ENCODE data around the gene ARHGAP29.

The ARHGAP29 gene, protein sequence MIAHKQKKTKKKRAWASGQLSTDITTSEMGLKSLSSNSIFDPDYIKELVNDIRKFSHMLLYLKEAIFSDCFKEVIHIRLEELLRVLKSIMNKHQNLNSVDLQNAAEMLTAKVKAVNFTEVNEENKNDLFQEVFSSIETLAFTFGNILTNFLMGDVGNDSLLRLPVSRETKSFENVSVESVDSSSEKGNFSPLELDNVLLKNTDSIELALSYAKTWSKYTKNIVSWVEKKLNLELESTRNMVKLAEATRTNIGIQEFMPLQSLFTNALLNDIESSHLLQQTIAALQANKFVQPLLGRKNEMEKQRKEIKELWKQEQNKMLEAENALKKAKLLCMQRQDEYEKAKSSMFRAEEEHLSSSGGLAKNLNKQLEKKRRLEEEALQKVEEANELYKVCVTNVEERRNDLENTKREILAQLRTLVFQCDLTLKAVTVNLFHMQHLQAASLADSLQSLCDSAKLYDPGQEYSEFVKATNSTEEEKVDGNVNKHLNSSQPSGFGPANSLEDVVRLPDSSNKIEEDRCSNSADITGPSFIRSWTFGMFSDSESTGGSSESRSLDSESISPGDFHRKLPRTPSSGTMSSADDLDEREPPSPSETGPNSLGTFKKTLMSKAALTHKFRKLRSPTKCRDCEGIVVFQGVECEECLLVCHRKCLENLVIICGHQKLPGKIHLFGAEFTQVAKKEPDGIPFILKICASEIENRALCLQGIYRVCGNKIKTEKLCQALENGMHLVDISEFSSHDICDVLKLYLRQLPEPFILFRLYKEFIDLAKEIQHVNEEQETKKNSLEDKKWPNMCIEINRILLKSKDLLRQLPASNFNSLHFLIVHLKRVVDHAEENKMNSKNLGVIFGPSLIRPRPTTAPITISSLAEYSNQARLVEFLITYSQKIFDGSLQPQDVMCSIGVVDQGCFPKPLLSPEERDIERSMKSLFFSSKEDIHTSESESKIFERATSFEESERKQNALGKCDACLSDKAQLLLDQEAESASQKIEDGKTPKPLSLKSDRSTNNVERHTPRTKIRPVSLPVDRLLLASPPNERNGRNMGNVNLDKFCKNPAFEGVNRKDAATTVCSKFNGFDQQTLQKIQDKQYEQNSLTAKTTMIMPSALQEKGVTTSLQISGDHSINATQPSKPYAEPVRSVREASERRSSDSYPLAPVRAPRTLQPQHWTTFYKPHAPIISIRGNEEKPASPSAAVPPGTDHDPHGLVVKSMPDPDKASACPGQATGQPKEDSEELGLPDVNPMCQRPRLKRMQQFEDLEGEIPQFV

DNA sequence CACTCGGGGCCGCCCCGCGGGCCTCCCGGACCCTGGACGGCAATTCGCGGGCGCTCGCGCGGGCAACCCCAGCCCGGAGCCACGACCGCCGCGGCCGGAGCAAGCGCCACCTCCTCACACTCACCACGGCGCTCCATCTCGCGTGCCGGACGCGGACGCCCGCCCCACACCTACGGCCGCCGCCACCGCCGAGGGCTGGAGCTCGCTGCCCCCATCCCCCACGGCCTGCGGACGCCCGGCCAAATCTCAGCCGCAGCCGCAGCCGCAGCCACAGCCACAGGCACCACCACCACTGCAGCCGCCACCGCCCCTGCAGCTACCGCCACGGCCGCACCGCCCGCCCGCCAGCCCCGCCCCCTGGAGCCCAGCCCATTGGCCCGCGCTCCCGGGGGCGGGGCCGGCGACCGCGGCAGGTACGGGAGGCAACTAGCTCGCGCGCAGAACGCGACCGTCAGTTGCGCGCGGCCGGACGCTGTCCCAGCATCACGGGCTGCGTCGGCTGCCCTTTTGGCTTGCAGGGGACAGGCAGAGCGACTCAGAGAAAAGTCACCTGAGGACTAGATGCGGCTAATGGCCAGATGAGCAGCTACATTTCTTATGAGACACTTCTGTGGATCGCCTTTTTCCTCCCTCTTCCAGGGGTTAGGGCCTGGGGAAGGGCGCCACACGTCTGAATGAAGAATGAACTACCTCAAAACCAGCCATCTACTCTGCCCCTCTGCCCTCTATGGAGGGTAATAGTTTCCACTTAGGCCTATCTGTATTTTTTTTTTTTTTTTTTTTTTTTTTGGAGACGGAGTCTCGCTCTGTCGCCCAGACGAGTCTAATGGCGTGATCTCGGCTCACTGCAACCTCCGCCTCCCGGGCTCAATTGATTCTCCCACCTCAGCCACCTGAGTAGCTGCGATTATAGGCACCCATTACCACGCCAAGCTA is at the start of gene ARHGAP29:
ARHGAP29 (minus strand) TSS at position 294 of the 936 bp plus-strand sequence. CDS start 5,973 bp downstream, outside the sequence.
- DNase-seq (ENCODE audit: low spot score), result peak; percentile 69

DNA sequence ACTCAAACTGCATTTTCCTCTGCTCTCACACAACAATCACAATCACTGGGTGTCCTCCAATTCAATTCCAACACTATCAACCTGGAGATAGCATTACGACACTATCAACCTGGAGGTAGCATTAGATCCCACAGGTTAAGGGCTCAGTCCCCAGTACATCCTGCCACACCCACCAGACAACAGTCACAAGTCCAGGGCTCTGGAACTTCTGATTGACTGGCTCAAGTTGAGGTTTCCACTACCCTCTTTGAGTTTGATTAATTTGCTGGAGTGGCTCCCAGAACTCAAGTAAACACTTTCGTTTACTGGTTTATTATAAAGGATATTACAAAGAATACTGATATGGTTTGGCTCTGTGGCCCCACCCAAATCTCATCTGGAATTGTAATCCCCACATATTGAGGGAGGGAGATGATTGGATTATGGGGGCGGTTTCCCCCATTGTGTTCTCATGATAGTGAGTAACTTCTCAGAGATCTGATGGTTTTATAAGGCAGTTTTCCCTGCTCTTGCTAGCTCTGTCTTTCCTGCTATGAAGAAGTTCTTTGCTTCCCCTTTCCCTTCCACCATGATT is 49.6 kb upstream of the ARHGAP29 start:
- DNase-seq (ENCODE audit: low spot score), result no peak

DNA sequence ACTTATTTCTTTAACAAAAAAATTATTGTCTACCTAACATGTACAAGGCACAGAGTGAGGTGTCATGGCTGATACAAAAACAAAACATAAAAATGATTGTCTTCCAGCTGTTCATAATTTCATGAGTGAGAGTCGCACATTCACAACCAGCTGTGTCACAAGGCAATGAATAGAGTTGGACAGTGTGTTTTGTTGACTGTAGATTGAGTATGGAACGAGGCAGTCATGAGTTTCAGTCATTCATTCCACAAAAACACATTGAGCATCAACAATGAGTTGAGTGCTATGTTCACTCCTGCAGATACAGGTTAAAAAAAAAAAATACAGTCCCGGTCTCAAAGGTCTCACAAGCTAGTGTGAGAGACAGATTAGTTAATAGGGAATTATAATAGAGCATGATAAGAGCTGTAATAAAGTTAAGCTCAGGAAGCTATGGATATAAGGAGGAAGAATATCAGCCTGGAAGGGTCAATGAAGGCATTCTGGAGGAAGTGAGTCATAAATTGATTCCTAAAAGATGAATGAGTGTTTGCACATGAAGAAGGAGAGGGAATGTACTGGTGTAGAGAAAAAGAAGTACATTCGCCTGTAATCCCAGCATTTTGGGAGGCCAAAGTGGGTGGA is 47.8 kb upstream of the ARHGAP29 start:
- DNase-seq (ENCODE audit: low spot score), result no peak

DNA sequence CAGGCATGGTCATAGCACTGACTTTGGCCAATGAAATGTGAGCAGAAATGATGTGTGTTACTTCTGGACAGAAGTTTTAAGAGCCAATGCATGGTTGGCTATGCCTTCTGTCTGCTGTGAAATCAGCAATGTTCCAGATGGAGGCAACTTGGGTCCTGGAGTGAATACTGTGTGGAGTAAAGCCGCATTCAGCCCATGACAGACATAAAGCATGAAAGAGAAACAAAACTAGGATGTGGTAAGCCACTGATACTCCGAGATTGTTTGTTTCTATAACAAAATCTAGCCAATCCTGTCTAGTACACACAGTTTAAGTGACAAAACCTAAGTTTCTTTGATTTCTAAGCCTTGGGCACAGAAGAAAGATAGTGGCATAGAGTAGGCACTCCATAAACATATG is 47.1 kb upstream of the ARHGAP29 start:
- DNase-seq (ENCODE audit: low spot score), result no peak

DNA sequence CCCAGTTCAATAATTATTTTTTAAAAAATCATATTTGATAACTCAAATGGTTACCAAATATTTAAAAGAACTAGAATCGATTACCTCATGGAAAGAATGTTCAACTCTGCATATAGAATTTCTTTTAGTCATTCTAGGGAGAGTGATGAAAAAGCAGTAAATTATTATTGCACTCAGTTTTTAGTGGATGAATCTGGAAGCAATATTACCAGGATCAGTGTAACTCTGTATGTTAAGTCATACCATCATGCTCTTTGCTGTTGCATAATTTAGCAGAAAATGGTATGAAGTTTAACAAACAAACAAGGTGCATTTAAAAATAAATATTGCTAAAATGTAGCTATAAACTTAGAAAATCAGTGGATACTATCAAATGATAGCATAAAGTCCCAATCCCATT is 46.1 kb upstream of the ARHGAP29 start:
- no peak for DNase-seq (ENCODE audit: low spot score)

DNA sequence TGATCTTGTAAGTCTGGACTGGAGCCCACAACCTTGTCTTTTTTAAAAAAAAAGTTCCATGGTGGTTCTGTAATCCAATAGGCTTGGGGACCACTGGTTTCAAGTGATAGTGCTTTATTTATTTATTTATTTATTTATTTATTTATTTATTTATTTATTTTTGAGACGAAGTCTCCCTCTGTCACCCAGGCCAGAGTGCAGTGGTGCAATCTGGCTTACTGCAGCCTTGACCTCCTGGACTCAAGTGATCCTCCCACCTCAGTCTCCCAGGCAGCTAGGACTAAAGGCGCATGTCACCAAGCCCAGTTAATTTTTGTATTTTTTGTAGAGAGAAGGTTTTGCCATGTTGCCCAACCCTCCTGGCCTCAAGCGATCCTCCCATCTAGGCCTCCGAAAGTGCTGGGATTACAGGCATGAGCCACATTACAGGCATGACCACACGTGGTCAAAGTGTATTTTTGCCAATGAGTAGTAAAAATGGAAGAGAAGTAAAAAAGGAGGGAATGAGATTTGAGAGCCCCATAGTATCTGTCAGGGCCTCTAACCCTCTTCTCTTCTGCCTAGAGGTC is 44.8 kb upstream of the ARHGAP29 start:
- no peak for DNase-seq (ENCODE audit: low spot score)

DNA sequence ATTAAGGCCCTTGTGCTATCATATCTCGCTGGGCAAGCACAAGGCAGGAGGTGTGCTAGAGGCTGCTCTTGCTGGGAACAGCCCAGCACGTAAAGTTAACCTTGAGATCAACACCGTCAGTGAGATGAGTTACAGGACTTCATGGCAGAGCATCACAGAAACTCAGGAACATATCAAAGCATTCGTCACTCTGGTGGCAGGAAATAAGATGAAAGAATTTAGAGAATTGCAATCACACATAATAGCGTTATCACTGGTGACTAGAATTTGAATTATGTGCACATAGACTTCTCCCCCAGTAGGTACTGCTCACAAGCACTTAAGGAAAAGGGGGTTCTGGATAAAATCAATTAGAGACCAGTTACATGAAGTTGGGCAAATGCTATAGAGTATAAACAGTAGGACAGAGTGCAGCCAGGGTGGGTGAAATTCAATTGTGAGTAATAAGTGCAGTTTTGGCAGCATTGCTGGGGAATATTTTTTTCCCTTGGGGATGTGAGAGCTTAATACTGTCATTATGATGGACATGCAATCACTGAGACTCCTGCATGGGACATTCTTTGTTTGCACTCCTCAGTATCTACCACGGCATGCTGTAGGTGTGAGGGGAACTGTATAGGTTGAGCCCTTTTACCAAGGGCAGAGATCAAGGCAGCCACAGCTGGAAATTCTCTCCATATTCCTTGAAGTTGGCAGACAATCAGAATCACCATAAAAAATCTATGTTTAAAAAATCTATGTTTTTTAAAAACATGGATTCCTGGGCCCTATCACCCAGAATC is 44.2 kb upstream of the ARHGAP29 start:
- DNase-seq (ENCODE audit: low spot score), result peak; percentile 54

DNA sequence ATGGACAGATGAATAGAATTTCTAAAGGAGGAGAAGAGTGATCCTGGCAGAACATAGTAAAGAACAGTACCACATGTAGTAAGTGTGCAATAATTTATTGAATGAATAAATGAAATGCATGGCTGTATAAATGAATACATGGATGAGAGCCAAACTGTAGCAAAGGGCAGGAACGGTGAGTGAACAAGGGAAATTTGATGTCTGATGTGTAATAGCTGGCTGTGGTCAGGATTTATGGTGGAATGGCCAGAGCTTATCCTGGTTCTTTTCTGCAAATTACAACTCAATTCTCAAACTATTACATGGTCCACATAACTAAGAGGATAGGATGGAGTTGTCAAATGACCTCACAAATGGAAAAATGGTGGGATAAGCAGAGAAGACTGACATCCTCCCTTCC is 43.2 kb upstream of the ARHGAP29 start:
- DNase-seq (ENCODE audit: low spot score), result no peak

DNA sequence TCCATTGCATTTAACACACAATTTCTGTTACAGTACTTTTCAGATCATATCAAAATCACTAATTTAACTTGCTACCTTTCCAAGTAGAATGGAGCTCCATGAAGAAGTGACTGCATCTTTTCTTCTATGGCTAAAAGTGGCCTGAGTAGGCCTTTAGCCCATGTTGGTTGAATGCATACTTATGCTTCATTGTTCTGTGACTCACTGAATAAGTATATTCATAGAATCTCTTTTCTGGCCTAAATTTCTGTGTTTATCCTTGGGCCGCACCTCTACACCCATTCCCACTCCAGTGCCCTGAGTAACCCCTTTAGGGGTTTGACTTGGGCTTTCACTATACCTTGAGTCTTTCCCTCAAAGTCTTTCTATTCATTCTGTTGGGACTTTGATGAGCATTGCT is 42.1 kb upstream of the ARHGAP29 start:
- no peak for DNase-seq (ENCODE audit: low spot score)

DNA sequence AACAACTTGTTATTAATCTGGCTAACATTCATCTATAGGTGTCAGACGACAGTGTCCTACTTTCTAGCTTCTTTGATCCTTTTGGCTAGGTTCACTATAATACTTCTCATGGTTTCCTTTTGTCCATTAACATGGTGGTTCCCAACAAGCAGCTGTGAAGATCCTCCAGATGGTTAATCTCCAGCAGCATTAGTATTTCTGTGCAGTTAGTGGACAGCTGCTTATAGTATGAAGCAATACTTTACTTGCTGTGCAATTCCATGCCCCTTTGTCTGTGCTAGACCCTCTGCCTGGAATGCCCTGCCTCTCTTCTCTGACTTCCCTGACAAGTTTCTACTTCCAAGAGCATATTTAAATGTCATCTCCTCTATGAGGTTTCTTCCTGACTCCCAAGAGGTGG is 41.7 kb upstream of the ARHGAP29 start:
- no peak for DNase-seq (ENCODE audit: low spot score)

DNA sequence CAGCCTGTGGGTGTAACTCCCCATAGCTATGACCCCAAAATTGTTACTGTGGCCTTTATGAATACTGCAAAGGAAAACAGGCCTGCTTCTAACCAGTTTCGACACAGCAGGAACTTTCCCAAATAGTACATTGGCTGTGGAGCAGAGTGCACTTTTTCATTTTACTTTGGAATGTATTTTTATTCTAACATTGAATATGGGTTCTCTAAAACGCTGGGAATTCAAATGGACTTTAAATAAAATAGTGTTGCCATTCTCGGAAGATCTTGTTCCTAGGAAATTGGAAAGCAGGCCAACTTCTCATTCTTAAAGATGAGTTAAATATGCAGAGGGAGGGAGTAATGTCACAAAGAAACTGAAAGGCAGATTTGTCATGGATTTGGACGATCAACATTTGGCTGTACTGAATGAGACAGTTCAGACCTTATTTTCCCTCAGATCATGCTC is 39.6 kb upstream of the ARHGAP29 start:
- DNase-seq (ENCODE audit: low spot score), result no peak

DNA sequence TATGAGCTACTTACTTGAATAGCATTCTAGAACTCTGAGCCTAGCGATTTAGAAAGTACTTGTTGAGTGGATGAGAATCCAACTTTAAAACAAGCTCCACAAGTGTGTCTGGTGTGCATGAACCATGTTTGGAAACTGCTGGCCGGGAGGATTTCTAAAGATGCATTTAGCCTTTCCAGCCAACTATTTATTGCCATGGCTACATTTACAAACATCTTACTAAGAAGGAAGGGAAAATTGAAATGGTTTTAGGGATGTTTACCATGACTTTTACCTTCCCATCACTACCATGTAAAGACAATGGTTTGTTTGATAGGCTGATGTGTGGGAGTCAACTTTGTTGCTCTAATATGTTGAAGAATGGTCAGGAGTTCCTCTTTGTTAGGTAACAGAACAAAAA is 37.7 kb upstream of the ARHGAP29 start:
- DNase-seq (ENCODE audit: low spot score), result no peak

DNA sequence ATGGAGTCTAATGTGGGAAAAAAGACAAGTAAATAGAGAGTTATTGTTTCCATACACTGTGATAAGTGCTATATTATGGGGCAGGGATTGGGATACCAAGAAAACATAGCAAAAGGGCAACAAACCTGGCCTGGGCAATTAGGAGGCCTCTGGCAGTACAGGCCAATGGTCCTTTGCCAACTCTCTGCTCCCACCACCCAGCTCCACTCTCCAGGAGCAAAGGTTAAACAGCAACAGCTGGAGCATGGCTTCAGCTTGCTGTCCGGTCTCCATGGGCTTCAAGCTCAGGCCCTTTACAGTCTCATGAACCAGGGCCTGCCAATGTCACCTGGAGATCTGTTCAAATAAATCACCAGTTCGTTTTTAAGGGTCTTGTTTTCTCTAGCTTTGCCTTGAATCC is 37.2 kb upstream of the ARHGAP29 start:
- no peak for DNase-seq (ENCODE audit: low spot score)

DNA sequence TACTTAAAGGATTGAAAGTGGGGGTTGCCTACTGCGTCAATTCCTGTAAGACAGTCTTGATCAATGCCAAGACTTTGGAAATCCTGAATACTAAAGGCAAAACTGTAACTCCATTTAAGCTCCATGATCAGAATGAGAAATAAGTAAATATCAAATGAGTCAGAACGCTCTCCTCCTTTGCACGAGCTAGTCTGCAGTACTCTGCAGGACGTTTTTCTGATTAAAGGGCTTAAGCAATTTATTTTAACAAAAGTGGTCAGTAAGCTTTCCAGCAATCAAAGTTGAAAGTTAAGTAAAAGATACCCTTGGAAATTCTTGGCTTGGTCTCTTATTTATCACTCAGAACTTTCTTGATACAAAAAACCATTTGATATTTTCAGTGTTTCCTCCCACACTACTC is 35.7 kb upstream of the ARHGAP29 start:
- no peak for DNase-seq (ENCODE audit: low spot score)

DNA sequence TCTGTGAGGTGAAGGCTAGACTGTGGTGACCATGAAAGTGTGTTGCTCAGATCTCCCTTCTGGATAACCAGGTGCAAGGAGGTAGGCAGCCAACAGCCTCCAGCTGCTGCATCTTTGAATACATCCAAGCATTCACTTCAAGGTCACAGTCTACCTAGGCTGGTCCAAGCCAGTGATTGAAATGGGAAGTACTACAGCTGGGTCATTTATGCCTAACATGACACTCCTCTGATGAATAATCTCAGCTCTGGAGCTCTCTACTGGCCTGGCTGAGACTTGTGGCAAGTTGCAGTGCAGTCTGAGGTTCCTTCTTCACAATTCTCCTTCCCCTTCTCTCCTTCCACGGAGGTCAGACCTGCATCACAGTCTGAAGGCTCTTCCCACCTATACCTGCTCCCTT is 35.0 kb upstream of the ARHGAP29 start:
- DNase-seq (ENCODE audit: low spot score), result no peak

DNA sequence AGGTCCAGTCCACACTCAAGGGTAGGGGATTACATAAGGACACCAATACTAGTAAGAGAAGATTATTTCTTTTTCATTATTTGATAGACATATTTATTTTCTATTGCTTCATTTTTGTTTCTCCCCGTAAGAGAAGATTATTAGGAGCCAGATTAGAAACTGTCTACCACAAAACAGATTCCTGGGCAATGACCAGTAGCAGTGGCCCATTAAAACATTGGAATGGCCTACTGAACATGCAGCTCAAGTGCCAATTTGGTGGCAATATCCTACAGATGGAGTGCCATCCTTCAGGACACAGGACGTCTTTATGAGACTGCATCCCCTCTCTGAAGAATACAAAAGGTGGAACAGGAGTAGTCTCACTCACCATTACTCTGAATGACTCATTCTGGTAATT is 34.0 kb upstream of the ARHGAP29 start:
- no peak for DNase-seq (ENCODE audit: low spot score)

DNA sequence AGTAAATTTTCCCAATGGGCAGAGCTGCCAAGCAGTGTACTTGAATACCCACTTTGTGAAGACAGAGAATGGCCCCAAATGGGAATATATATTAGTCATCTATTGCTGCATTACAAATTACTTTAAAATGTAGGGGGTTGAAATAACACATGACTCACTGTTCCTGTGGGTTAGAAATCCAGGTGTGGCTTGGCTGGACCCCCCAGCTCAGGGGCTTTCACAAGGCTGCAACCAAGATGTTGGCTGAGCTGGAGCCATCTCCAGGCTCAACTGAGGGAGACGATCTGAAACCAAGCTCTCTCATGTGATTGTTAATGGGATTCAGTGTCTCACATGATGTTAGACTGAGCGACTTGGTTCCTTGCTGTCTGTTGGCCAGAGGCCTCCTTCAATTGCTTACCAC is 33.4 kb upstream of the ARHGAP29 start:
- peak; percentile 35 for DNase-seq (ENCODE audit: low spot score)

DNA sequence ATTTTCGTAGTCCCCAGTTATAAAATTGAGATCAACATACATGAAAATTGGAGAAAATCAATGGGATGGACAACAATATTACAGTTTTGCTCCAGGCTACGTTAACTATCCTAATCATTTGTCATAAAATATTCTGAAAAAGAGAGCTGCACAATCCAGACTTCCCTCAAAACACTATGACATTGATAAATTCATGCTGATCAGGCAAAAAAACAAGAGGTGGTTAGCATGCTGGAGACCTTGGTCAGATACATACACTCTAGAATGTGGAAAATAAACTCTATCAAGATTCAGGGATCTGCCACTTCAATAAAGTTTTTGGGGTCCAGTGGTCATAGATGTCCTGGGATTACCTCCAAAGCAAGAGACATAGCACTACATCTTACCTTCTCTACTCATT is 32.5 kb upstream of the ARHGAP29 start:
- DNase-seq (ENCODE audit: low spot score), result no peak

DNA sequence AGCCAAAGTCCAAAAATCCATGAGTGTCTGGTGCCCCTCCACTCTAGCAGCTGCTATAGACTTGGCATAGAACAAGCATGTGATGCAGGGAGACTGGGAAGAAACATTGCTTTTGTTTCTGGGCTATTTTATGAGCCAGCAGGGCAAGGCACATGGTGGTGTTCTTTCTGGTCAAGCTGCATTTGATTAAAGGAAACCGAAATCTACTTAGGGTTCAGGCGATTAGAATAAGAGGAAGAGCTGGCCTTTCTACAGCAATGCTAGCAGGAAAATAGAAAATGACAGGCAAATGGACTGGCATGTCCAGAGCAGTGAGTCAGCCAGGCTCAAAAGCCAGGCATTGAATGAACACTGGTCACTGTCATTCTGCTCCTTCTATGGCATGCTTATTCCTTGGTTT is 28.5 kb upstream of the ARHGAP29 start:
- no peak for DNase-seq (ENCODE audit: low spot score)

Data from SW480 (cell line).